Left hindlimb (tissue), 1 donor: Measurements from ENCODE around the gene C19orf44.
"Not testable (repeated sequence)": the region's sequence is repeated elsewhere in the genome, so short reads cannot be mapped to it uniquely, and the experiment has no call there.

Source experiments
- DNase-seq: peaks from one replicate; pipeline ENCODE4 v3.0.0-alpha.2; 2018

The C19orf44 gene

GRCh38 chr19:16495982-16496612, at the start of gene C19orf44, which contains the start of gene CALR3:
C19orf44 (plus strand) TSS chr19:16496394; CDS start chr19:16500793, 4,399 bp downstream.
CALR3 (minus strand) TSS chr19:16496167; CDS start chr19:16496129, 38 bp downstream.
- peak; percentile 99 for DNase-seq

GRCh38 chr19:16446724-16447368, 49.3 kb upstream of the C19orf44 start:
- DNase-seq = peak; percentile 74

DNA sequence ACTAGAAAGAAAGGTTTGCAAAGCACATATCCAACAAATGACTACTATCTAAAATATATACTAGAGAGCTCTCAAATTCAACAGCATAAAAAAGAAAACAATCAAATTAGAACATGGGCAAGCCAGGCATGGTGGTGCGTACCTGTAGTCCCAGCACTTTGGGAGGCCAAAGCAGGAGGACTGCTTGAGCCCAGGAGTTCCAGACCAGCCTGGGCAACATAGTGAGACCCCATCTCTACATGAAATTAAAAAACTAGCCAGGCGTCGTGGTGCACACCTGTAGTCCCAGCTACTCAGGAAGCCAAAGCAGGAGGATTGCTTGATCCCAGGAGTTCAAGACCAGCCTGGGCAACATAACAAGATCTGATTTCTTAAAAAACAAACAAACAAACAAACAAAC, 47.3 kb upstream of the C19orf44 start:
- not testable (repeated sequence) for DNase-seq

GRCh38 chr19:16449330-16449961, 46.7 kb upstream of the C19orf44 start:
- DNase-seq = no peak

- DNase-seq = no peak
Observed at GRCh38 chr19:16452325-16452724, 43.9 kb upstream of the C19orf44 start.

GRCh38 chr19:16454351-16454918, 41.8 kb upstream of the C19orf44 start:
- no peak for DNase-seq

DNA sequence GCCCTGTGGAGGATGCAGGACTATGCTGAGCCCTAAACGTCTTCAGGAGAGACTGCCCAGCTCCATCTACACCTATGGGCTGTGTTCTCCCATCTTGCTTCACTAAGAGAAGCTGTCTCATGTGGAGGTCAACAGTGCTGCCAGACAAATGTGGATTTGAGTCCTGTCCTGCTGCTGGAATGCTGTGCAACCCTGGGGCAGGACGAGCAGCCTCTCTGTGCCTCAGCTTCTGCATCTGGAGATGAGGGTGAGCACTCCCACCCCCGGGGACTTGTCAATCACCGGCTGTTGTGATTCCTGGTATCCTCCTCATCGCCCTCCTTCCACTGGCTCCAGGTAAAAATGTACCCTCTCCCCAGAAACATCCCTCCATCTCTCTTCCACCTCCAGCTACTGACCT, 40.7 kb upstream of the C19orf44 start:
- DNase-seq = no peak

GRCh38 chr19:16456652-16457194, 39.5 kb upstream of the C19orf44 start:
- no peak for DNase-seq

DNA sequence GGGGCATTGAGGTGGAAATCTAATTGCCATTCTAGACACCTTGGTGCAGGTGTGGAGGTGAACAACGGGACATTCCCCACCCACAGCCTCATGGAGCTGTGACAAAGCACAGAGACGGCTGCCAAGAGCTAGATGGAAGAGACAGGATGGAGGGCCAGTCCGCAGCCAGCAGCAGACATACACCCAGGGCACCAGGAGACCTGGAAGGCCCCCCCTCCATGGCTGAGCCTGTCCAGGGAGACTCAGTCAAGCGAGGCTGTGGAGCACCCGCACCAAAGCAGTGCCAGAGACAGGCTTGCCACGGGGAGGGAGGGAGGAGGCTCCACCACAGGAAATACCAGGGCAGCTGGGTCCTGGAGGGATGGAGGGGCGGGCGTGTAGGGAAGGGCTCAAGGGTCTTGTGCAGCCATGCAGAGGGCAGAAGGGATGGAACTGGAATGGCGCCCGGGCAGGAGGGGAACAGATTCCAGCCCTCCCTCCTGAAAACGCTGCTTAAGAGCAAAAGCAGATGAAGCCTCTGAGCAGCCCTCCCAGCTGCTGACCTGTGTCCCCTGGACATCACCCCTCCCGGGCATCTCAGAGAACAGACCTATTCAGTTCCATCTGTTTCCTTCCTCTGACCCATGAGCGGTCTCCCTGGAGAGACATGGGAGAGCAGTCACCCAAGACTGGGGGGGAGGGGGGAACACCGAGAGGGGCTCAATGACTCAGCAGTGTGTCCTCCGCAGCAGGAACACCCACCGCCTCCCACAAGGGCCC, 38.8 kb upstream of the C19orf44 start:
- DNase-seq = peak; percentile 79

DNA sequence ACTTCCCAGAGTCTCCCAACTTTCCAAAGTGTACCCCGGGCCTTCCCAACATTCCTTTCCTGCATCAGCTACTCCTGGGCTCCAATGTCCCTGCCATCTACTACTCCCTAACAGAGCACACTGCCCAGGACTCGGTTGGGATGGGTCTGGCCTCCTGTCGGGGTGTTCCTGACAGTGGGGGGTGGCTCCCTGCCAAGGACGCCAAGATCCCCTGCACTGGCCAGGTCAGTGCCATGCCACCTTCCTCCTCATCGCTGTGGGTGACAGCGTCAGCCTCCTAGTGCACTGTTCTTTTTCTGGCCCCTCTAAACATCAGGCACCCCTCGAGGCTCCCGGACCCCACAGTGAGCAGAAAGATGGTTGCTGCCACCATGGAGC, 38.3 kb upstream of the C19orf44 start:
- DNase-seq = no peak

- DNase-seq = no peak
Observed at GRCh38 chr19:16458391-16459341, 37.5 kb upstream of the C19orf44 start.

GRCh38 chr19:16459680-16460079, 36.5 kb upstream of the C19orf44 start:
- DNase-seq = no peak

GRCh38 chr19:16460454-16460853, 35.7 kb upstream of the C19orf44 start:
- no peak for DNase-seq

GRCh38 chr19:16461630-16462051, 34.6 kb upstream of the C19orf44 start:
- DNase-seq = no peak

DNA sequence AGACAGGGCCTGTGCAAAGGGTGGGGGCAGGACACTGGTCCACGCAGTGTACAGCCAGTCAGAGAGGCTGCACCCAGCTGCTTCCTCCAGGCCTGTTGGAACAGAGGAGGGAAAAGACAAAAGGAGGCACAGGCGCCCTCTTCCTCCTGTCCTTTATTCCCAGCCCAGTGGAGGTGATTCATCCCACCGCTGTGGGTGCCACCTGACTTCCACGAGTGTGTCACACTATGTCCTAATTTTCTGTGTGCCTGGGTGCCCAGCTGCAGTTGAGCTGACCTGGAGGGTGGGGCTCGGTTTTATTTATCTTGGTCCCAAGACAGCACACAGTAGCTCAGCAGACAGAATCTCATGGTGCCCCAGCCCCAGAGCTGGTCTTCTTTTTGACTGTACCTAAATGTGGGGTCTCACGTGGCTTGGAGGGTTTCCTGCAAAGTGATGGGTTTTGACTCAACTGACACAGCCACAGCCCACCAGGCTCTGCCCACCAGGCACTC, 33.4 kb upstream of the C19orf44 start:
- no peak for DNase-seq

GRCh38 chr19:16463341-16463990, 32.7 kb upstream of the C19orf44 start:
- no peak for DNase-seq

- DNase-seq = no peak
Observed at GRCh38 chr19:16463991-16464575, 32.1 kb upstream of the C19orf44 start.

GRCh38 chr19:16465239-16465638, 31.0 kb upstream of the C19orf44 start:
- no peak for DNase-seq

DNA sequence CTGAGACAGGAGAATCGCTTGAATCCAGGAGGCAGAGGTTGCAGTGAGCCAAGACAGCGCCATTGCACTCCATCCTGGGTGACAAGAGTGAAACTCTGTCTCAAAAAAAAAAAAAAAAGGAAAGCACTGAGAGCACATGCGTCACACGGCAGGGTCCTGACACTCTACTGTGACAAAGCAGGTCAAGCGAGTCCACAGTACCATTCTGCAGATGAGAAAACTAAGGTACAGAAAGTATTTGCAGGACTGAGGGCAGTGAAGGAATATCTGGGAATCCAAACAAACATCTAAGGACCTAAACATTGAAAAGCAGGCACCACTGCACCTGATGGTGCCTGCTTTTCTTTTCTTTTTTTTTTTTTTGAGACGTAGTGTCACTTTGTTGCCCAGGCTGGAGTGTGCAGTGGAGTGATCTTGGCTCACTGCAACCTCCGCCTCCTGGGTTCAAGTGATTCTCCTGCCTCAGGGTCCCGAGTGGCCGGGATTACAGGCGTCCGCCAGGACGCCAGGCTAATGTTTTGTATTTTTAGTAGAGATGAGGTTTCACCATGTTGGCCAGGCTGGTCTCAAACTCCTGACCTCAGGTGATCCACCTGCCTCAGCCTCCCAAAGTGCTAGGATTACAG, 29.3 kb upstream of the C19orf44 start:
- not testable (repeated sequence) for DNase-seq

DNA sequence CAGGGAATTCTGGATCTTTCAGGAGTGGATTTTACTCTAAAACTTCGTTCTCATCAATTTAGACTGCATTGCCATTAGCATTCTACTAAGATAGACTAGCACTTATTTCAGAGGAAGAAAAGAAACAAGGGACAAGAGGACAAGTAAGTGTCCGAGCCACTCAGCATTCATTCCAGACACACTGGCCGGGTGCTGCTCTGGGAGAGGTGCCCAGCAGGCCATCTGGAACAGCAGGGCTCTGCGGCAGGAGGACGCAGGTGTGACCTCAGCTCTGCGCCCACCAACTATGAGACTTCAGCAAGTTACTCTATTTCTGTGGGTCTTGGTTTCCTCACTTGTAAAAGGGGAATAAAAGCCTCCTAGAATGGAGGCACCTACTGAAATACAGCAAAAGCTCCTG, 28.6 kb upstream of the C19orf44 start:
- DNase-seq = no peak
